SHP77 (cell line): ENCODE measurements around the gene RIT2.
A peak's percentile ranks its signal among the peaks of the same experiment; 100 is the strongest.
"Not testable (repeated sequence)": the region's sequence is repeated elsewhere in the genome, so short reads cannot be mapped to it uniquely, and the experiment has no call there.

Experiments
- DNase-seq, 2 experiments: peaks; one replicate each; lab custom pipeline; 2025; lab: John Stamatoyannopoulos, UW

Gene RIT2

DNA sequence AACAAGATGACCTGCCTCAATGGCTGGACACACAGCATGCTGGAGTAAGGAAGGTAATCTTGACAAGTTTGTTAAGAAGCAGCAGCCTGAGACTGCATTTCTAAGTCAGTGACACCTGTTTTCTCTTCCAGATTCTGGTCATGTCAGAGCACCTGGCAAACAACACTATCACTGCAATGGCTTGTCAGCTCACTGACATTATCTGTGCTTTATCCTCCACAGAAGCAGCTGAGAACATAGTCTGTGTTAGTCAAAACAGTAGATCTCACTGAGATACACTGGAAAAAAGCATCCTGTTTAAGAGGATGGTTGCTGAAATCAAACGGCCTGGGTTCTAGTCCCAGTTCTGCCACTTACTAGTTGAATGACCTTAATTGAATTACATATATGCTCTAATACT, 355.2 kb downstream of the RIT2 start:
- DNase-seq, result no peak

DNA sequence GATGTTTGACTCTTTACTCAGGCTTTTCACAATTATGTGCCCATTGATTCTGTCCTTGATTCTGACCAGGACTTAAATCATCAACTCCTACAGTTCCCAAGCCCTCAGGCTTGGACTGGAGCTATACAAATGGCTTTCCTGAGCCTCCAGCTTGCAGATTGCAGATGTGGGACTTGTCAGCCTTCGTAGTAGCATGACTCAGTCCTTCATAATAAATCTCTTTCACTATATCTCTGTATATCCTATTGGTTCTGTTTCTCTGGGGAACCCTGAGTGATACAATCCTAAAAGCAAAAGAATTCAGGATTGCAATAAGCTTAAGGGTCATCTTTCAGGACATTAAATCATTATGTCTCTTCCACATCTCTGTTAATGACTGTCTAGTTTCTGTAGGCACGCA, 356.6 kb downstream of the RIT2 start:
- no peak for DNase-seq

DNA sequence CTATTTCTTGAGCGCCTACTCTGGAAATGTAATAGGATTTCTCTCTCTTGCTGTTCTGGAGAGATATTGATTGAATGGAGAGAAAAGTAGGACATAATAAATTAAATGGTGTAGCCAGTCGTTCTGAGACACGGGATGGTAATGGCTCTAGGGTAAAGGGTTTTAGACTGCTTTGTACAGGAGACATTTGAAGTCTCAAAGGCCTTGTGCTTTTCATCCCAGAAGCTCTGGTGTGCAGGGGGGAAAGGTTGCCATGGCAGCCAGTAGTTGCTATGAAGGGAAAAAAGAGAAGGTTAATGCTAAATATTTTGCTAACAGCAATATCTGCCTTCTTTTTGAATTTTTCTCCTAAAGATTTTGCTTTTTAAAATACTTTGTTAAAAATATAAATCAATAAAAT, 359.3 kb downstream of the RIT2 start:
- DNase-seq, result no peak

DNA sequence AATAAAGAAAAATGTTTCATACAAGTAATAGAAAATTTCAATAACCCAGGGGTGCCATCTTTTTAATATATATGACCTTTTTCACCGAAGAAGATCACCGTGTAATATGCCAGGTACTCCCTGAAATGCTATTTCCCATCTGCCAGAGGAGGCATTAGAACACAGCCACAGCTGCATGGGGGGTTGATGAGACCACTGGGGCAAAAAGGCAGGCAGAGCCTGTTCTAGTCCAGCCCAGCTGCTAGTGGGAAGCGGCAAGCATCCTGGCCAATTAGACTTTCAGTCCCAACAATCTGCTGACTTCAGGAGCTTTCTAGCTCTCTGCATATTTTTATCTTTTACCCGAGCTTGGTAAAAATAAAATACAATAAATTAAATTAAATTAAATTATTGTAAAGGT, 362.6 kb downstream of the RIT2 start:
- no peak for DNase-seq

DNA sequence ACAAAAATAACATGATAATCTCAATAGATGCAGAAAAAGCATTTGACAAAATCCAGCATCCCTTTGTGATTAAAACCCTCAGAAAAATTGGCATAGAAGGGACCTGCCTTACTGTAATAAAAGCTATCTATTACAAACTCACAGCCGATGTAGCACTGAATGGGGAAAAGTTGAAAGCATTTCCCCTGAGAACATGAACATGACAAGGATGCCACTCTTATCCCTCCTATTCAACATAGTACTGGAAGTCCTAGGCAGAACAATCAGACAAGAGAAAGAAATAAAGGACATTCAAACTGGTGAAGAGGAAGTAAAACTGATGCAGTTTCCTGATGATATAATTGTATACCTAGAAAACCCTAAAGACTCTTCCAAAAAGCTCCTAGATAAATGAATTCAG, 368.7 kb downstream of the RIT2 start:
- DNase-seq, result no peak

DNA sequence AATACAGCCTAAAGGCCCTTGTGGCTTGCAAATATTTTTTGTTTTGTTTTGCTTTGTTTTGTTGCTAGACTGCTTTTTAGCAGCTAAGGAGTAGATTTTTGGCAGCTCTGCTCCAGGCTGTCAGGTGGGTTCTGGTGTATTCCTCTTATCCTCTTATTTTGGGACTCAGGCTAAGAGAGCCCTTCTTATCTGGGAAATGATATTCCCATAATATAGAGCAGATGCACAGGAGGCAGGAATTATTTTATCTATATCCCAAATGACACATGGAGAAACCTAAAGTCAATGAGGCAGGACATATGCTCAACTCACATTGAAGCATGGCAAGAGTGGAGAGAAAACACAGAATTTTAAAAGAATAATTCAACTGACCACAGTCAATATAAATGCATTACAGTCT, 369.6 kb downstream of the RIT2 start:
- no peak for DNase-seq

DNA sequence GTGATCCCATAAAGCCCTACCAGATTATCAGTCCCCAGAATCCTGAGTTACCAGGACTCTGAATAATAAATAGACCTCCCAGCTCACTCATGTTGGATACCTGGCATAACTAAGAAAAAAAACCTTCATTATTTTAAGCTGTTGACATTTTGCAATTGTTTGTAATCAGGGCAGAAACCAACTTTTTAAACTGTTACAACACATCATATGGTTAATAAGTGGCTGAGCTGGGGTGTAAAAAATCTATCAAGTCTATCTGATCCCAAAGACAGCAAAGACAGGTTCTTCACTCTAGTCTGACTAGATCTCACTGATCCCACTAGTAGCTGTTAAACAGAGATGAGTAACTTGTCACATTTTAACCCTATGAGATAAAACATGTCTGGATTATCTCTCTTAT, 370.3 kb downstream of the RIT2 start:
- DNase-seq, result no peak

DNA sequence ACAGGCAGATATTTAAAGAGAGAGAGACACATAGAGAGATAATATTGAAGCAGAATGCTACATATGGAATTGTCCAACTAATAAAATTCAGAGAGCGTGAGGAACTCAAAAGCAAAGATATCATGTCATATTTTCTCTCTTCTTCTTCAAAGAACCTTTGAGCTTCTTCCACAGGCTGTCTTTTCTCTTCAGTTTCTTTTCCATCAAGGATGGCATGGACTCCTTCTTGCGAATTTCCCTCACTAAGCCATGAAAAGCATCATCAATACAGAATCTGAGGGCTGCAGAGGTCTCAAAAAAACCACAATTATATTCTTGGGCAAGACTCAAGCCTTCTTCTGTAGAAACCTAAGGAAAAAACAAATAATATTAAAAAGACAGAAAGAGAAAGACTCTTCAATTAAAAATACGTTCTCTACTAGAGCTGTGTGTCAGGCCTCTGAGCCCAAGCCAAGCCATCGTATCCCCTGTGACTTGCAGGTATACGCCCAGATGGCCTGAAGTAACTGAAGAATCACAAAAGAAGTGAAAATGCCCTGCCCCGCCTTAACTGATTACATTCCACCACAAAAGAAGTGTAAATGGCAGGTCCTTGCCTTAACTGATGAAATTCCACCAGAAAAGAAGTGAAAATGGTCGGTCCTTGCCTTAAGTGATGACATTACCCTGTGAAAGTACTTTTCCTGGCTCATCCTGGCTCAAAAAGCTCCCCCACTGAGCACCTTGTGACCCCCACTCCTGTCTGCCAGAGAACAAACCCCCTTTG, 371.9 kb downstream of the RIT2 start:
- DNase-seq, result no peak

DNA sequence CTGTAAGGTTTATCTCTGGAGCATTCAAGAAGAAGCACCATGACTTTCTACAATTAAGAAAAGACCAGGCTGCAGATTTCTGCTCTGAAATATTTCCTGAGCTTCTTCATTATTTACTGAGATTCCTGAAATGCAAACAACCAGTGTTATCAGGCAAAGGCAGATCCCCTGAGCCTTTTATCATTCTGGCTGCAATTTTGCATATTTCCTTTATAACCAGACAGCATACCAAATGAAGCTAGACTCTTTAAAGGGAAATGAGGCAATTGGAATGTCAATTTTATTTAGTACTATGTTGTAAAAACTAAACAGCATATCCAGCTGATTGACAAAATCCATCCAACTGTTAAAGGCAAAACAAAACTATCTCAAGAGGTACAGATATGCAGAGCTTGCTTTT, 372.5 kb downstream of the RIT2 start:
- DNase-seq, result no peak

DNA sequence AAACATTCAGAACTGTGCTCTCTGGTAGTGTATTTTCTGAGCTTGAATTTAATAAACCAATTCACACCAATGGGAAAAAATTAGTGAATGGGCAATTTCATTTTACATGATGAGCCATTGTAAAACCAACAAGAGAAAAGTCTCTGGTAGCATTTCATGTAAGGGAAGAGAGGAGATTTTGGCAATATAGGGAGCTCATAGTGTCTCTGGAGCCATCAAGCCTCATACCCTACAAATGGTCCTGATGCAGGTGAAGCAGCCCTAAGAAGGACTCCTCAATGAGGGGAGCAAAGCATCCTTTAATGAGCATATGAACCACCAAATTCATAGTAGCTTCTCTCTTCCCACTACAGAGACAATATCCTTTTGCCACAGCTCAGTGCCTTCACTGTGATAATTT, 373.0 kb downstream of the RIT2 start:
- DNase-seq, result no peak

DNA sequence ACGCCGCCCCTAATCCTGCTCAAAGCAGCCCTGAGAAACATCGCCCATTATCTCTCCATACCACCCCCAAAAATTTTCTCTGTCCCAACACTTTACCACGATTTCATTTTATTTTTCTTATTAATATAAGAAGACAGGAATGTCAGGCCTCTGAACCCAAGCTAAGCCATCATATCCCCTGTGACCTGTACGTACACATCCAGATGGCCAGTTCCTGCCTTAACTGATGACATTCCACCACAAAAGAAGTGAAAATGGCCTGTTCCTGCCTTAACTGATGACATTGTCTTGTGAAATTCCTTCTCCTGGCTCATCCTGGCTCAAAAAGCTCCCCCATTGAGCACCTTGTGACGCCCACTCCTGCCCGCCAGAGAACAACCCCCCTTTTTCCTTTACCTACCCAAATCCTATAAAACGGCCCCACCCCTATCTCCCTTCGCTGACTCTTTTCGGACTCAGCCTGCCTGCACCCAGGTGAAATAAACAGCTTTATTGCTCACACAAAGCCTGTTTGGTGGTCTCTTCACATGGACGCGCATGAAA, 373.6 kb downstream of the RIT2 start:
- DNase-seq, result not testable (repeated sequence)

DNA sequence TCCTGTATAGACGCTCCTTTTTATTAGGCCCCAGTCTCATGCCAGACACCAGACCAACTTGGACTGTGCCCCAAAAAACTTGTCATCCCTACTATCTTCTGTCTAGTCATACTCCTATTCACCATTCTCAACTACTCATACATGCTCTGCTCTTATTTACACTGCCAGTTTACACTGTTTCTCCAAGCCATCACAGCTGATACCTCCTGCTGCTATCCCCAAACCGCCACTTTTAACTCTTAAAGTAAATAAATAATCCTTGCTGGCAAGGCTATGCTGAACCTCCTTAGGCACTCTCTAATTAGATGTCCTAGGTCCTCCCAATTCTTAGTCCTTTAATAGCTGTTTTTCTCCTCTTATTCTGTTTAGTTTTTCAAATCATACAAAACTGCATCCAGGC, 374.2 kb downstream of the RIT2 start:
- DNase-seq, result not testable (repeated sequence)

DNA sequence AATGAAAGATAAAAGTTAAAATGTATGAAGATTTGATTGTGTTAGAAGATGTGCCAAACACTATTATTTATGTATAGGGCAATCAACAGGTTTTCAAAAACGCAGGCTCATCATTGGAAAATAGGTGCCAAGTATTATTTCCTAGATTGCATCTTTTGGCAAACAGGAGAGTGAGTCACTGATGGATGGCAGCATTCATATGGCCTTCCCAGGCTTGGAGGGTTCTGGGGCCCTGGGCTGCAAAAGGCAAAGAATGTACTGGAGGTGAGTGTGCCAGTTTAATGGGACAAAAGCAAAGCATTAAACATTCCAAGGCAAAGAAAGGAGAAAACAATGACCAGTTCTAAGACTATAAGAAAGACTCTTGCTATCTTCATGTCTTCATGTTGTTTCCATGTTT, 379.4 kb downstream of the RIT2 start:
- no peak for DNase-seq

DNA sequence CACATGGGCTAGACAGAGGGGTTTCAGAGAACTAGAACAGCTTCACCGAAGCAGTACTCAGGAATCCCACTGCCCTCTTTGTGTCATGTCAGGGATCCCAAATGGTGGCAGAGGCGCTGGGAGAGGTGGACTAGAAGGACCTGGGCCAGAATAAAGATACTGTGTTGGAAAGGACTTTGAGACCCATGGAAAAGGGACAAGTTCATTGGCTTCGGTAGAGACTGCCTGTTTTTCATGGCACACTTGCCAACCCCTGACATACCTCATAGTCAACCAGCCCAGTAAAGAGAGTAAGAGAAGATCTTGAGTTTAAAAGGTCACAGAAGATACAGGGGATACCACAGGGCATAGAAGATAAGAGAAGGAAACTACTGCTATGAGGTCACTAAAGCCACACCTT, 381.0 kb downstream of the RIT2 start:
- no peak for DNase-seq

DNA sequence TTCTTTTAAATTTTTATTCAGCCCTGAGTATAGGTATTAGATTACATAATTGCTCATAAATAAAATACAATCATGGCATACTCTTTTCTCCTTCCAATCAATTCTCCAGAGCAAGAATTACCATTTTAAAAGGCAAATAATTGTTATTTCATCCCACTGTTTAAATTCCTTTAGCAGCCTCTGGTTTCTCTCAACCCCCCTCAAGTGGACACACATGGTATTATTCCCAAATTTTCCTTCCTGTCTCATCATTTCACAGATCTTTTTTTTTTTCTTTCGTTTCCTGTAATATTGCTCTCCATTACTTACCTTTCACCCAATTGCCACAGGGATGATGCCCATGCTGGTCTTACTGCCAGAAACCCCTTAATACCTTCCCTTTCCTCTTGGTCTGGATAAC, 385.2 kb downstream of the RIT2 start:
- no peak for DNase-seq

DNA sequence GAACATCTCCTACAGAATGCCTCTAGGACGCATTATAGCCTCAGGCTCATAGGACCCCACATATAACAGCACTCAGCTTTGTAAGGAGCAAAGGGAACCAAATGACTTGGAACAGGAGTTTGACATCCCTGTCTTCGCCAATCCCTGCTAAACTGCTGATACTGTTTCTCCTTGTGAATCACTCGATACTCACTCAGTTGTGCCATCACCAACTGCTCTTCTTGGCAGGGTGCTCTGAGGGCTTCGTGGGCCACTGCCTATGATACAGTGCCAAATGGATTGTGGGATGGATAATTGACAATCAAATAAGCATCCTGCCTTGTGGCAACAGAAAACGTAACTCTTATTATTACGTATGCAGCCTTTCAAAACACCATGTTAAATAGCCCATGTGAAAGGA, 396.3 kb downstream of the RIT2 start:
- no peak for DNase-seq

DNA sequence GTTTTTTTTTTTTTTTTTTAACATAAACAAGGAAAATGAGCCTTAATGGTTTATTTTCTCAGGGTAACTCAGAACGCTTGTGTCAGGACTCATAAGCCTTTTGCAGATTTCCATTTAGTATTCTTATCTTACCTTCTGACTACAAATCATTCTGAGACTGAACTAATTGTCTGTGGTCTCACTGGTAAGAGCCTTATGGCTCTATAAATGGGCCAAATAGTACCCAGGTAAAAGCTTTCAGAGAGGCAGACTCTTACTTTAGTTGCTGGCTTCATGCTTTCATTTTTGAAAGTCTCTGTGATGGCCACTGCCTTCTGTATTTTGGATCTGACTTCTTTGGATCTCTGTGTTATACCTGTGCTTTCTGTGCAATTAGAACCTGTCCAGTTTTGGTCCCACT, 403.4 kb downstream of the RIT2 start:
- DNase-seq, result no peak

DNA sequence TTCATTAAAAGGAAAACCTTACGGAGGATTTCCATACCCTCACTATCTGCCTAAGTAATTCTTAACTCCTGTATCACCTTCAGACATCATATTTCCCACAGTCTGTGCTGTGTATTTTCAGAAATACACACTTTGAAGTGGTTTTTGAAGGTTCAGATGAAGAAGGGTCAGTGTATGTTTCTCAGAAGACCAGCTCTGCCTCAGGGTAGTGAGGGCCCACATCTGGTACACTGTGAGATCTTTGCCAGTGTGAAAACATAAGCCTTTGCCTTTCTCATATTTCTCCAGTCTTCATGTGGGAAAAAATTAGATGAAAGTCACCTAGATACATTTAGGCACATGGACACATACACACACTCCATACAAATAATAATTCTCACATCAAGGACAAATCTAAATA, 408.4 kb downstream of the RIT2 start:
- no peak for DNase-seq

DNA sequence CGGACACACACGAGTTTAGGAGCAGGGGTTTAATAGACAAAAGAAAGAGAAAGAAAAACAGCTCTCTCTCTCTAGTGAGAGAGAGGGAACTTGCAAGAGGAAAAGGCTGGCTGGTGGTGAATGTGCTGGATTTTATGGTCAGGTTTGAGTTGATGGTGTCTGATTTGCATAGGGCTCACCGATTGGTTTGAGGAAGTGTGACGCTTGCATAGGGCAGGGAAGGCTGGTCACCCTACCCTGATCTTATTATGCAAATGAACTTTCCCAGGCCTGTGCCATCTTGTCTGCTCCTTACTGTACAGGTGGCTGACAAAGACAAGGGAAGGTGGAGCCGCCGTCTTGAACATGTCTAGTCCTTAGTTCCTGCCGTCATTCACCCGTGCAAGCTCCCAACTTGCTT, 408.9 kb downstream of the RIT2 start:
- DNase-seq, result peak; percentile 87 to 95

DNA sequence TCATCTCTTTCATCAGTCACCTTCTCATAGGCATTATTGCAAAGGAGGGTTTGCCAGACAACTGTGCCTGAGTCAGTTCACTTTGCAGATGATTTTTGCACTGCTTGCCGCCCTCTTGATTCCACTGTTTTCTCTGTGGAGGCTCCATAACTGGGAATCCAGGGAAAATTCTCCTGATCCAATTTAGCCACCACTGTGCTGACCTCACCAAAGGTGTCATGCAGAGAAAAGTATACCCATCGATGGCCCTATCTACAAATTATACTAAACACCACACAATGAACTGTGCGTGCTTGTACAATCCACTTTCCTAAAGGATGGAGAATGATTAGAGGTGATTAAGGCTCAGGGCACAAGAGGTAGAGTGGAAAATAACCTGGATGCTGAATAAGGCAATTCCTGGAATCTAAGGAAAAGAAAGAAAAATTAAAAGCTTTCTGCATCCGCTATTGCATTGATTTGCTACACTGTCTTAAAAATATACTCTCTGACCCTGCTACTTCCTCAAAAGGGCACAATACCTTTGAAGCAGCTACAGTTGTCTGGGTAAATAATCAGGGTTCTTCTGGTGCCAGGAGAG, 409.4 kb downstream of the RIT2 start:
- DNase-seq, result no peak
